ENCODE data around the gene EVPL. TPM values are rescaled to one million over a fixed set of nuclear protein-coding genes. Genes with fewer than 3 reads are reported as not detected.
A peak's percentile ranks its signal among the peaks of the same experiment; 100 is the strongest.

The EVPL gene
- total and polyA plus RNA-seq, 2 of the 13 experiments (the other 11 are each of a cell fraction or from before 2014, with no cell fraction given) = 2.1 to 8.2 TPM

GRCh38 chr17:75976175-75976848 lies 50.8 kb downstream of the EVPL start (continued):
- TF ChIP-seq ZNF382 (CRISPR knock-in tag; IDR thresholded peaks at IDR 0.05; ENCODE audit: borderline replicate concordance) = no peak
- TF ChIP-seq ZNF775 (CRISPR knock-in tag; IDR thresholded peaks at IDR 0.05; ENCODE audit: borderline replicate concordance) = no peak
- no peak; the same call in 1 of the 2 replicates for TF ChIP-seq ZBTB3 (CRISPR knock-in tag; IDR thresholded peaks at IDR 0.05; ENCODE audit: borderline replicate concordance, low read depth)
- no peak for TF ChIP-seq SMAD1 (CRISPR knock-in tag; IDR thresholded peaks at IDR 0.05; ENCODE audit: borderline replicate concordance, low read depth)
- peak; percentile 69 for TF ChIP-seq HDAC1 (CRISPR knock-in tag; IDR thresholded peaks at IDR 0.05)
- TF ChIP-seq DMTF1 (CRISPR knock-in tag; IDR thresholded peaks at IDR 0.05) = no peak
- no peak for TF ChIP-seq ZNF510 (CRISPR knock-in tag; IDR thresholded peaks at IDR 0.05; ENCODE audit: low read depth)
- peak in 1 of 2 experiments; percentile 29; a peak in 2 of 4 replicates for TF ChIP-seq HMGXB4 (CRISPR knock-in tag; IDR thresholded peaks at IDR 0.05; ENCODE audit: borderline replicate concordance in 1 of 2, low read depth in 1 of 2)
- TF ChIP-seq MIER3 (CRISPR knock-in tag; IDR thresholded peaks at IDR 0.05; ENCODE audit: borderline replicate concordance) = 0 out of 2 replicates have a peak, but pooled peaks have one; percentile 4
- TF ChIP-seq TEAD3 (CRISPR knock-in tag; optimal IDR thresholded peaks at IDR 0.05; ENCODE audit: borderline replicate concordance) = peak; percentile 6
- no peak for TF ChIP-seq IRX3 (CRISPR knock-in tag; IDR thresholded peaks at IDR 0.05; ENCODE audit: borderline replicate concordance, low read depth)
- TF ChIP-seq ZNF33B (CRISPR knock-in tag; IDR thresholded peaks at IDR 0.05) = no peak
- no peak for TF ChIP-seq ZNF275 (CRISPR knock-in tag; IDR thresholded peaks at IDR 0.05; ENCODE audit: borderline replicate concordance)
- TF ChIP-seq FOXC1 (CRISPR knock-in tag; IDR thresholded peaks at IDR 0.05; ENCODE audit: borderline replicate concordance) = no peak
- TF ChIP-seq ZNF780A (CRISPR knock-in tag; IDR thresholded peaks at IDR 0.05) = no peak
- TF ChIP-seq SPEN (CRISPR knock-in tag; IDR thresholded peaks at IDR 0.05; ENCODE audit: low read depth) = no peak; the same call in 1 of the 2 replicates
- no peak for TF ChIP-seq DNMT1 (CRISPR knock-in tag; IDR thresholded peaks at IDR 0.05)
- peak; percentile 82; the same call in 1 of the 2 replicates for TF ChIP-seq SAP130 (CRISPR knock-in tag; IDR thresholded peaks at IDR 0.05; ENCODE audit: low read depth)
- no peak for TF ChIP-seq SCMH1 (CRISPR knock-in tag; IDR thresholded peaks at IDR 0.05; ENCODE audit: borderline replicate concordance)
- peak; percentile 96 for TF ChIP-seq ZBTB43 (CRISPR knock-in tag; conservative IDR thresholded peaks at IDR 0.05)
- peak; percentile 82 for TF ChIP-seq RXRB (CRISPR knock-in tag; IDR thresholded peaks at IDR 0.05; ENCODE audit: borderline replicate concordance)
- no peak for TF ChIP-seq ZC3H4 (CRISPR knock-in tag; IDR thresholded peaks at IDR 0.05; ENCODE audit: borderline replicate concordance)
- no peak for TF ChIP-seq MEIS2 (CRISPR knock-in tag; IDR thresholded peaks at IDR 0.05)

Data from HepG2 (cell line).